SKM-1 treated with dmso at 0.1 percent for 144 hours (cell line): ENCODE measurements around the gene CYP3A7.
"Not testable (repeated sequence)": the region's sequence is repeated elsewhere in the genome, so short reads cannot be mapped to it uniquely, and the experiment has no call there.

Experiments used
- DNase-seq: peaks from one replicate; lab custom pipeline; 2025; ENCODE audit not compliant: unreplicated experiment; lab: John Stamatoyannopoulos, UW

The CYP3A7 gene

DNA sequence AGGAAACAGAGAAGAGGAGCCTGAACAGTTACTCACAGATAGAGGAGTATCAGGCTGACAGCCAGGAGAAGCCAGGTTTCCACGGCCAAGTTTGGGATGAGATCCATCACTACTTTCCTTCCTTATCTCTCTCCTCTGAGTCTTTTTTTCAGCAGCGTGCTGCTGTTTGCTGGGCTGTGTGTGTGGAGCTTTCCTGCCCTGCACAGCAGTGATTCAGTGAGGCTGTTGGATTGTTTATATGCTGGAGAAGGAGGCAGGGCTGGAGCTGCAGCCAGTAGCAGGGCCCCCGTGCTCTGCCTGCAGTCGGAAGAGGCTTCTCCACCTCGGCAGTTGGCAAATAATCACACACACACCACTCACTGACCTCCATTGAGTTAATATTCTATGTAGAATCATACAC, at the start of gene CYP3A7:
TSS of gene CYP3A7 (minus strand) at position 210 of the 400 bp plus-strand sequence. CDS start at position 107, 103 bp downstream.
- no peak for DNase-seq

DNA sequence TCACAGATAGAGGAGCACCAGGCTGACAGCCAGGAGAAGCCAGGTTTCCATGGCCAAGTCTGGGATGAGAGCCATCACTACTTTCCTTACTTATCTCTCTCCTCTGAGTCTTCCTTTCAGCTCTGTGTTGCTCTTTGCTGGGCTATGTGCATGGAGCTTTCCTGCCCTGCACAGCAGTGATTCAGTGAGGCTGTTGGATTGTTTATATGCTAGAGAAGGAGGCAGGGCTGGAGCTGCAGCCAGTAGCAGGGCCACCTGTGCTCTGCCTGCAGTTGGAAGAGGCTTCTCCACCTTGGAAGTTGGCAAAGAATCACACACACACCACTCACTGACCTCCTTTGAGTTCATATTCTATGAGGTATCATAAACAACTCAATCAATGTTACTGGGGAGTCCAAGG, 49.0 kb upstream of the CYP3A7 start, which contains the start of gene CYP3A4:
TSS of gene CYP3A4 (minus strand) at position 178 of the 400 bp plus-strand sequence. CDS start at position 75, 103 bp downstream.
- DNase-seq: no peak

DNA sequence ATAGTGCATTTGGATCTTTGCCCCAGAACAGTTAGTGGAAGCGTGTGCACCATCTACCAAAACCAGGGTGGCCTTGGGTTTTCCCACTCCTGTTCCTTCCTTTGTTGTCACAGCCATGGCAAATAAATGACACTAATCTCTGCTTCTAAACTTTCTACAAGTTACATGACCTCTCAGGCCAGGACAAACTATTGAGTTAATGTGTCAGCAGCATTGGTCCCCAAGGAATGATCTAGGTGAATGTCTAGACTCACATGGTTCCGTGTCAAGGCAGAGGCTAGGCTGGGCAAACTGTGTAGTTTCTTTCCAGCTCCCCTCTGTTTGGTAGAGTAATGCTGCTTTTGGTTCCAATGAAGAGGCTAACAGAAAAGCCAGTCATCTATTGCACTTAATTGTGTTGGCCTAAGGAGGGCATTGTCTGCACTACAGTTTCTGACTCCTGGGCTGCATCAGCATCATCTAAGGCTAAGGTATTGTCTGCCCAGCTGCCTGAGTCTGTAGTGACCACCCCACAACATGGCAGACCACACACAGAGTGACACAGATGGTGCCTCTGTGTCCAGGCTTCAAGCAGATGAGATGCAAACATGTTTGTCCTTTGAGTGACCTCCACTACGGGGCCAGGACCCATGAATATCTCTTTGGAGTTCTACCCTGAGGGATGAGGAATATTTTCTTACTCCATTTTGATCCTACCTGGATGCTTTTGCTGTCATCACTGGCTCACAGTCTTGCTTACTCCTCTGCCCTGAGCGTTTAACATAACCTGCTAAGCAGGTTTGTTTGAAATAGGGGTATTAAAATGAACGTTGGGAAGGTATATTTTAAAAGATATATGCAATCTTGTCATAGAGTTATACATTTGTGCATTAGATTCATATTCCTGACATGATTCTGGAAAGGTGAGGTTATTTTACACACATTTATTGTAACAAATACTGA, 47.3 kb upstream of the CYP3A7 start:
- DNase-seq: no peak

DNA sequence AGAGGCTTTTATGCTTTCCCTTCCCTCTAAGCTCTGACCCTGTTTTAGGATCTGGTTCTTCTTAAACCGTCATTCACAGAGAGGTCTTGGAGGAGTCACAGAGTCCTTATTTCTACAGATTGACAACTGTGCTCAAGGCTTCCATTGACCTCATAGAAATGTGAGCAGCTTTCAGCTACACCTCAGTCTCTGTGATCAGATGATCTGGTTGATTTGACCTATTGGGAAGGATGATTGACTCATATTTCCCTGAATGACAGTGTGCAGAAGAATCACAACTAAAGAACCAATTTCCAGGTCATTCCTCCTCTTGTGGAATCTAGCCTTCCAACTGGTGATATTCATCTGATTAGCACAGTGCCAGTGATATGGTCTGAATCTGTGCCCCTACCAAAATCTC, 45.6 kb upstream of the CYP3A7 start:
- DNase-seq: no peak

DNA sequence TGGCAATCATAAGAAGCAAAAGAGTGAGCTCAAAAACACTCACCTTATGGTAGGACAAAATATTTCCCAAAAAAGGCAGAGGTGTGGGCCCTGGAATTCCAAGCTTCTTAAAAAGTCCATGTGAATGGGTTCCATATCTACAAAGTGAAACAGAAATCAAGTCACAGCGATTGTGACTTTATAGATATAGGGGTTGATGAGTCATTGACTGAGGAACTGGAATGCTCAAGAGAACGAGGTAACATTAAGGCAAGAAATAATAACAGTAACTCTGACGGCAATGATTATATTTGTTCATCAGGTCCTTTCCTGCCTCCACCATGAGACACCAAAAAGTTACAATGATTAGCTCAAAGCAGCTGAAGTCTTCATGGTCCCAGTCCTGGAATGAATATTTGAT, 45.0 kb upstream of the CYP3A7 start:
- no peak for DNase-seq

DNA sequence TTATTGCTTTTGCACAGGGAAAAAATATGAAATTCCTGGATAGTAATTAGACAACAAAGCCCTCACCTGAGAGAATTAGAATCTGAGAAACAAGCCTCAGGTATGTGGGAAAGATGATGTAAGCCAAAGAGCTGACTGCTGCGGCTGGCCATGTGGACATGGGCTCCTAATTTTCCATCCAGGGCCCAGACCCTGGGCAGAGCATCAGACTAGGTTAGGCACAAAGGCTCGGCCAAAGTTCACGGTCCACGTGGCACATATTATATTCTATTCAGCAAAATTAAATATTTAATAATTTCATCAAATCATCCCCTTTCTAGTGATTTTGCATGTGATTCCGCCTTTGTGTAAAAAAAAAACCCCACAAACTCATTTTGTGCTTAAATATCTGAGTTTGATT, 43.9 kb upstream of the CYP3A7 start:
- no peak for DNase-seq

DNA sequence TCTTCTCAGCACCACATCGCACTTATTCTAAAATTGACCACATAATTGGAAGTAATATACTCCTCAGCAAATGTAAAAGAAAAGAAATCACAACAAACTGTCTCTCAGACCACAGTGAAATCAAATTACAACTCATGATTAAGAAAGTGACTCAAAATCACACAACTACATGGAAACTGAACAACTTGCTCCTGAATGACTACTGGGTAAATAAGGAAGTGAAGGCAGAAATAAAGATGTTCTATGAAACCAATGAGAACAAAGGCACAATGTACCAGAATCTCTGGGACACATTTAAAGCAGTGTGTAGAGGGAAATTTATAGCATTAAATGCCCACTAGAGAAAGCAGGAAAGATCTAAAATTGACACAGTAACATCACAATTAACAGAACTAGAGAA, 38.4 kb upstream of the CYP3A7 start:
- not testable (repeated sequence) for DNase-seq

DNA sequence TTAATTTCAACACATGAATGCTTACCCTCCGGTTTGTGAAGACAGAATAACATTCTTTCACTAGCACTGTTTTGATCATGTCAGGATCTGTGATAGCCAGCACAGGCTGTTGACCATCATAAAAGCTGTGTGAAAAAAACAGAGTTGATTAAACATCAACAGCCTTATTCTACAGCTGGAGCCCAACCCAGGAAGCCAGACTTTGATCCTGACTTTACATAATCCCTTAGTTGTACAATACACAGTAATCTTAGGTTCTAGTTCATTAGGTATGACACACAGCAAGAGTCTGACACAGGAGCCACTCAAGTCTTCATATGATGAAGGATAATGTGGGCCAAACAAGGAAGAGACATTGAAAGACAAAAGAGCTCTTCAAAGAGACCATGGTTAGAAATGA, 37.6 kb upstream of the CYP3A7 start:
- no peak for DNase-seq

DNA sequence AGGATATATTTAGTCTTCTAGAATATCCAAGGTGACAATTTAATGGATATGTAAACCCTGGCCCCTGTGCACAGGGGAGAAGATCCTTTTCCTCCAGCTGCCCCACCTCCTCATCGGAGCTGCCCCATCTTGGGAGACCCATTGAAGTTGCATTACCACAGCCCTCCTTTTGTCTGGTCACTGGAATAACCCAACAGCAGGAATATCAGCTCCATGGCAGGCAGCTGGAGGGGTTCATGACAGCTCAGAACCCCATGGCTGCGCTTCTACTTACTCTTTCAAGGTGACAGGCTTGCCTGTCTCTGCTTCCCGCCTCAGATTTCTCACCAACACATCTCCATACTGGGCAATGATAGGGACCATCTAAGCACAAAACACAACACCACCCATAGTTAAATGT, 34.5 kb upstream of the CYP3A7 start:
- DNase-seq: not testable (repeated sequence)

DNA sequence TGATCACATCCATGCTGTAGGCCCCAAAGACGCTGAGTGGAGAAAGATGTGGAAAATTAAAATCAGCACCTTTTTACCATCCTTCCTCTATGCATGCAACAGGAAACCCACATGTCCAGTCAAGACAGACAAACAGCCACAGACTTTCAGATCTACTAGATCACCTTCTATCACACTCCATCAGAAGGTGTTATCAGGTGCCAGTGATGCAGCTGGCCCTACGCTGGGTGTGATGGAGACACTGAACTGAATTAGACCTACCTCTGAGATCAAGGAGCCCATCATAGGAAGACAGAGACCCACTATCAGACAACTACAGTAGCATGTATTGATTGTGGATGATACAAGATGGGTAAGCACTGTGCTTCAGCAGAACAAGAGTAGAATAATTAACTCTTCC, 33.5 kb upstream of the CYP3A7 start:
- no peak for DNase-seq

DNA sequence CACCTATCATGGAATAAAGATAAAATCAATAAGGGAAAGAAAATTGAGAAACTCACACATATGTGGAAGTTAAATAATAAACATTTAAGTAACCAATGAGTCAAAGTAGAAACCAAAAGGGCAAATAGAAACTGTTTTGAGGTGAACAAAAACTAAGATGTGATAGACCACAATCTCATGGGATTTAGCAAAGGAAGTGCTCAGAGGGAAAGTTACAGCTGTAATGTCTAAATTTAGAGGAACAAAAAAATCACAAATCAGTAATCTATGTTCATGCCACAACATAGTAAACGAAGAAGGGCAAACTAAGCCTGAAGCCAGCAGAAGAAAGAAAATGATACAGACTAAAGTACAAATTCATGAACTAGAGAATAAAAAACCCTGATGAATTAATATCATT, 32.7 kb upstream of the CYP3A7 start:
- DNase-seq: no peak

DNA sequence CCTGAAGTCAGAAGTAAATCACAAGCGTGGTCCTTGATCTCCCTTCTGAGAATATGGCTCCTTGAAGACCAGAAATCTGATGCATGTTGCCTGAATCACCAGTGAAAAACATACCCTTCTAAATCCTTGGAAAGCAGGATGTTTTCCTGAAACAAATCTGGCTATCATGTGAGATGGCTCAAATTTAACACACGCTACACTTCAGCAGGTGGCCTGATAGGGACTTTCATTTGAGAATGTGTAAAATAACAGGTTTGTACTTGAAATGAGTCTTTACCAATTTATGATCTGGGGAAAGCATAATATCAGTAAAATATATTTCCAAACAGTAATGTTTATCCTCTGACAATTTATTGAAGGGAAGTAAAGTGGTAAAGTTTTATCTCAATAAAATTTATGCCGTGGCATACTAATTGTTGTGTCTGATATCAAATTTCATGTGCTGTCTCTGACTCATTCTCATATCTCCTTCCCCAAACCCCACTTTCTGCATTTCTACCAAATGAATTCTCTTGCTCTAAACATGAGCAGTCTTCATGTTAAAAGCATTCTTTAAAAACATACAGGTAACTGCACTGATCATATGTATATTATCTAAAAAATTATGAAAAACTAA, 31.6 kb upstream of the CYP3A7 start:
- DNase-seq: no peak

DNA sequence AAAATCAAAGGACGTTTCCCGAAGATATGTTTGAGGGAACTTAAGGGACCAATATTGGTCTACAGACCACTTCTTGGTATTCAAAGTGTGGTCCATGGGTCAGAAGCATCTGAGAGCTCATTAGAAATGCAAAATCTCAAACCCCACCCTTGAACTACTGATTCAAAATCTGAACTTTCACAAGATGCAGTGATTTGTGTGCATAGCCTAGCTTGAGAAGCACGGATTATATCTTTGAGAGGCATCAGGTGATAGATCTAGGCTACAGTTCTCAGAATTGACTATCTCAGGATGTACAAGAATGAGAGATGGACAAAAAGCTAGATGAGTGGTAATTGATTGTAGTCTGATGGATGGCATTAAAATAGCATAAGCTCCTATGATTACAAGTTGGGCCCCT, 29.5 kb upstream of the CYP3A7 start:
- no peak for DNase-seq

DNA sequence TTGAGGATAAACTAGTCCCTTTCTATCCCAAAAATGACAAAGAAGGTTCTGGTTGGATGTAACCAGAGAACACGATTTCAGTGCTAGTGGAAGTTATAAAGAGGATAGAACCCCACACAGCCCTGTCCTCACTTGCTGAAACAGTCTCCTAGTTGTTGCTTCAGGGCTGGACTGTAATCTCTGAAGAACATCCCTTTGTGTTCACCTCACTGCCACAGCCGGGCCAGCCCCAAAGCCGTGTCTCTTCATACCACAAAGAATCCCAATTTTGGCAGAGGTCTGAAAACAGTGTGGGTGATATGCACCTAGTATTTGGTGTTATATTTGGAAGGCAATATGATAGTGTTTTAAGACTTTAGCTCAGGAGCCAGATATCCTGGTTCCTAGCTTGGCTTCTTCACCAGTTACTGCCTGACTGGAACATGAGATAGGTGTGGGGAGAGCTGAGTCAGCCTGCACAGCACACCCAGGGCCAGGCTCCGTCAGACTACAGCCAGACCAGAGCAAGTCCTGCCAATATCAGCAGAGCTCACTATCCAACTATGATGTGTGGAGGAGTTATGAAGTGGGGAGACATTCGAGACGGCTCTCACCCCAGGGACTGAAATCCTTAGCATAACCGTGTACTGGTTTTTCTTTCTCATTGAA, 27.8 kb upstream of the CYP3A7 start:
- no peak for DNase-seq

DNA sequence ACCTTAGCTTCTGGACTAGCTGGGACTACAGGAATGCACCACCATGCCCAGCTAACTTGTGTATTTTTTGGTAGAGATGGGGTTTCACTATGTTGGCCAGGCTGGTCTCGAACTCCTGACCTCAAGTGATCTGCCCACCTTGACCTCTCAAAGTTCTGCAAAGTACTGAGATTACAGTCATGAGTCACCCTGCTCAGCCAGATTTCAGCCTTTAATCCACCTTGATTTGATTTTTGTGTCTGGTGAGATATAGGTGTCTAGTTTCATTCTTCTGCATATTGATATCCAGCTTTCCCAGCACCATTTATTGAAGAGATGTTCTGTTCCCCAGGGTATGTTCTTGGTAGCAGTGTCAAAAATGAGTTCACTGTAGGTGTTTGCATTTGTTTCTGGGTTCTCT, 20.1 kb upstream of the CYP3A7 start:
- DNase-seq: no peak

DNA sequence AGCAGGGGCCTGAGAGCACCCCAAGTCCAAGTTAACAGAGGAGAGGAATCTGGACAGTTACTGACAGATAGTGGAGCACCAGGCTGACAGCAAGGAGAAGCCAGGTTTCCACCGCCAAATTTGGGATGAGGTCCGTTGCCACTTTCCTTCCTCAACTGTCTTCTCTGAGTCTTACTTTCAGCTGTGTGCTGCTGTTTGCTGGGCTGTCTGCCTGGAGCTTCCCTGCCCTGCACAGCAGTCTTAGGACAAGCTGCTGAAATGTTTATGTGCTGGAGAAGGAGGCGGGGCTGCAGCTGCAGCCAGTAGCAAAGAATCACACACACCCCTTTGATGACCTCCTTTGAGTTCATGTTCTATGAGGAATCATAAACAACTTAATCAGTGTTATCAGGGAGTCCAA, 17.4 kb upstream of the CYP3A7 start:
- no peak for DNase-seq

DNA sequence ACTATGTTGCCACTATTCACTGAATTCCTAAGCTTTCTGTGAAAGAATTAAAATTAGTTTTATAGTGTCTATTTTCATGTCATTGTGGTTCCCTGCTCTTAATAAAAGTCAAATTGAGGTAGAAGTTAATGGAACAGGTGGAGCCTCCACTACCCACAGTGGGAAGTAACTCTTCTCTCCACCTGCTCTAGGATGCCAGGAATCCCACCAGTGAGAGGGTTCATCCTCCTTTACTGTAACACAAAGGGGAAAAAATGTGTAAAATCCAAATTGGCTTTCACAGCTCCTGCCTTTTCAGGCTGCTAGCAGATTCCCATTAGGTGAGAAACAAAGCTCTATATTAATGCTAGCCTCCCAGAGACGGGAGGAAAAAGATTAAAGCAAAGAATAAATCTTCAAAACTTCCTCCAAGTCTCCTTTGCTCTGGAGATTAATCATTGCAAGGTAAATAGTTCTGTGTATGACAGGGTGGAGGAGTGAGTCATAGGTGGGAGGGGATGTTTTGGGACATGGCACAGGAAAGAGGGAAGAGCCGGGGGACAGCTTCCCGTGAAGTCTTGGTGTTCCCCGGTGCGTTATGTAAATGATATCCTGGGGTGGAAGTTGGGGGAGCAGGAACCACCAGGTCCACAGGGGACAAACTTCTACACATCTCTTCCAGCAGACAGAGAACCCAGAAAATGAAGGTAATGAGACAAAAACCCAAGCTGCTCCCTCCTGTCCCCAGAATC, 16.5 kb upstream of the CYP3A7 start:
- not testable (repeated sequence) for DNase-seq

DNA sequence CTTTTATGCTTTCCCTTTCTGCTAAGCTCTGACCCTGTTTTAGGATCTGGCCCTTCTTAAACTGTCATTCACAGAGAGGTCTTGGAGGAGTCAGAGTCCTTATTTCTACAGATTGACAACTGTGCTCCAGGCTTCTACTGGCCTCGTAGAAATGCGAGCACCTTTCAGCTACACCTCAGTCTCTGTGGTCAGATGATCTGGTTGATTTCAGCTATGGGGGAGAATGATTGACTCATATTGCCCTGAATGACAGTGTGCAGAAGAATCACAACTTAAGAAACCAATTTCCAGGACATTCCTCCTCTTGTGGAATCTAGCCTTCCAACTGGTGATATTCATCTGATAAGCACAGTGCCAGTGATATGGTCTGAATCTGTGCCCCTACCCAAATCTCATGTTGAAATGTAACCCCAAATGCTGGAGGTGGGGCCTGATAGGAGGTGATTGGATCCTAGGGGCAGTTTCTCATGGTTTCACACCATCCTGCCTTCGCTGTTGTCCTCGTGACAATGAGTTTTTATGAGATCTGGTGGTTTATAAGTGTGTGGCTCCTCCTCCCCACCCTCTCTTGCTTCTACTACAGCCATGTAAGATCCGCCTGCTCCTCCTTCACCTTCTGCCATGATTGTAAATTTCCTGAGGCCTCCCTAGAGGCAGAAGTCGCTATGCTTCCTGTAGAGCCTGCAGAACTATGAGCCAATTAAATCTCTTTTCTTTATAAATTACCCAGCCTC, 14.0 kb upstream of the CYP3A7 start:
- no peak for DNase-seq

DNA sequence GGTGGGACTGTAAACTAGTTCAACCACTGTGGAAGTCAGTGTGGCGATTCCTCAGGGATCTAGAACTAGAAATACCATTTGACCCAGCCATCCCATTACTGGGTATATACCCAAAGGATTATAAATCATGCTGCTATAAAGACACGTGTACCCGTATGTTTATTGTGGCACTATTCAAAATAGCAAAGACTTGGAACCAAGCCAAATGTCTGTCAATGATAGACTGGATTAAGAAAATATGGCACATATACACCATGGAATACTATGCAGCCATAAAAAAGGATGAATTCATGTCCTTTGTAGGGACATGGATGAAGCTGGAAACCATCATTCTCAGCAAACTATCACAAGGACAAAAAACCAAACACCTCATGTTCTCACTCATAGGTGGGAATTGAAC, 11.9 kb upstream of the CYP3A7 start:
- DNase-seq: not testable (repeated sequence)

DNA sequence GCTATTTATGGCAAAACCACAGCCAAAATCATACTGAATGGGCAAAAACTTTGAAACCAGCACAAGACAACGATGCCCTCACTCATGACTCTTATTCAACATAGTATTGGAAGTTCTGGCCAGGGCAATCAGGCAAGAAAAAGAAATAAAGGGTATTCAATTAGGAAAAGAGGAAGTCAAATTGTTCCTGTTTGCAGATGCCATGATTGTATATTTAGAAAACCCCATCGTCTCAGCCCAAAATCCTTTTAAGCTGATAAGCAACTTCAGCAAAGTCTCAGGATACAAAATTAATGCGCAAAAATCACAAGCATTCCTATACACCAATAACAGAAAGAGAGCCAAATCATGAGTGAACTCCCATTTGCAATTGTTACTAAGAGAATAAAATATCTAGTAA, 10.4 kb upstream of the CYP3A7 start:
- DNase-seq: not testable (repeated sequence)
